Measurements from ENCODE around the gene SNED1.

Gene SNED1

GRCh38 chr2:240997856-240998705 is at the start of gene SNED1:
SNED1 (plus strand) TSS chr2:240998618; CDS start chr2:240998838, 220 bp downstream.
- in situ Hi-C loops (cut with HindIII; ENCODE audit: low pct_ligation_motif_present, low pct_unique_long_range_greater_than_20kb, low sequenced_read_pairs) = no loop called here
- peak; percentile 76 for DNase-seq

GRCh38 chr2:240948905-240949790 is 49.3 kb upstream of the SNED1 start:
- in situ Hi-C loops (cut with HindIII; ENCODE audit: low pct_ligation_motif_present, low pct_unique_long_range_greater_than_20kb, low sequenced_read_pairs) = no loop called here

DNA sequence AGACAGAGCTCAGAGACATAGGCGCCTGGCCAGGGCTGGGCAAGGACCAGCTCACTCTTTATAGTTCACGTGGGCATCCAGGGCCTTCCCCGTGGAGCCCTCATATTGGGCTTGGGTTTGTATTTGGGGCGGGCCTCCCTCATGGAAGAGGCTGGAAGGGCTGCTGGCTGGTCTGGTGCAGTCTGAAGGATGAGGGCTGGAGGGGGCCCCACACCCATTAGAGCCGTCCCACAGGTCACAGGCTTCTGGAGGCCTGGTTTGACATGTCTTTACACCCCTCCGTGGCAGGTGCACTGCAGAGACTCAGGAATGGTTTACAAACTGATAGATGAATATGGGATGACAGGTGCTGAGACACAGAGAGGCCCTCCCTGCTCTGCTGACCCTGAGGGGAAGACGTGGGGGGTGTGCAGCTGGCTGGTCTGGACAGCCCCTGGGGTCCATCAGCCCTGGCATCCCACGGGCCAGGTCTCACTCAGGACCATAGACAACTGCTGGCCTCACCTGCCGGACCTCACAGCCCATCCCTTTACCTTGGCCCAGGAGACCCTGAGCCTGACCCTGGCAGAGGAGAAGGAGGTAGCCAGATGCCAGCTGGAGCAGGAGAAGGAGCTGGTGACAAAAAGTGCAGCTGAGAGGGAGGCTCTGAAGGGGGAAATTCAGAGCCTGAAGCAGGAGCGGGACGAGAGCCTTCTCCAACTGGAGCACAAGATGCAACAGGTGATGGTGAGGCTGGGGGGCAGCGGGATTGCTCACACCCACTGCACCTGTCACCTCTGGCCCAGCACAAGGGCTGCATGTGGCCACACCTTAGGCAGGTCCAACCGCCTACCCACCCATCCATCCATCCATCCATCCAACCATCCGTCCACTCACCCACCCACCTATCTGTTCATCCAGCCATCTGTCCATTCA is 48.4 kb upstream of the SNED1 start:
- no peak for DNase-seq
- in situ Hi-C loops (cut with HindIII; ENCODE audit: low pct_ligation_motif_present, low pct_unique_long_range_greater_than_20kb, low sequenced_read_pairs) = no loop called here

More at GRCh38 chr2:240948905-240949790, 49.3 kb upstream of the SNED1 start:
- no peak for DNase-seq

GRCh38 chr2:240951045-240951594 is 47.3 kb upstream of the SNED1 start:
- in situ Hi-C loops (cut with HindIII; ENCODE audit: low pct_ligation_motif_present, low pct_unique_long_range_greater_than_20kb, low sequenced_read_pairs) = no loop called here
- no peak for DNase-seq

GRCh38 chr2:240952496-240953246 is 45.7 kb upstream of the SNED1 start:
- in situ Hi-C loops (cut with HindIII; ENCODE audit: low pct_ligation_motif_present, low pct_unique_long_range_greater_than_20kb, low sequenced_read_pairs) = no loop called here
- DNase-seq = no peak

DNA sequence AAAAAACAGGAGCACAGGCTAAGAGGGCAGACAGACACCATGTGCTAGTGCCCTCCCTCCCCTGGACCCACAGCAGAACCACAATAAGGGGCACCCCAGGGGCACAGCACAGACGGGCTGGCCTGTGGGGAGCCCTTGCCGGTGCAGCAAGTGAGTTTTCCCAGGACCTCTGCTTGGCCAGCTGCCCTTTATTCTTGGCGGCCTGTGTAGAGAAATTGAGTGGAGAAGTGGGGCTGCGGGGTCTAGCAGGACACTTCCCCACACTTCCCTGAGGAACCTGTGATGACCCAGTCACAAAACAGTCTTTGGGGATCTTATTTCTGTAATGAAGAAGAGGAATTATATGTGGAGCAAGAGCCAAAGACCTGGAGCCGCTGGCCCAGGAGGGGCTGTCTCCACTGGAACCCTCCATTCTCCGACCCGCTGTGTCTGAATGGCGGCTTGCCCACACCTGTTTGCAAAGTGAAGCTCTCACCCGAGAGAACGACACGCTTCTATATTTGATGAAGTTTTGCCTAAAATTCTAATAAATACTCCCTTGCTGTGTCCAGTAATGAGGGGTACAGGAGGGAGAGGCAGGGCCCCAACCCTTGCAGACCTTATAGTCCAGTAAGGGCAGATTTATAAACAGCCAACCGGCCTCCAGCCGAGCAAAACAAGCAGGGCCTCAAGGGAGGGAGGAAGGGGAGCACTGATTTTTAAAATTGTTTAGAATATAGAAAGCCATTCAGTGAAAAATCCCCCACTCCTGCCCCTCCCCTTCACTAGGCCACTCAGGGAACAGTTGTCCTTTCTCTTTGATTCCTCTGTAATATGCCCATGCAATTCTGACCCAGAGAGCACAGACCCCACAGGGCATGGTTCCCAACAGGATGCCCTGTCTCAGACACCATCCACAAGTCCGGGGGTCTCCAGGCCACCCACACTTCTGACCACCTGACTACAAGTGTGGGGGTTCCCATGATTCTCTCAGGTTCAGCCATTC is 44.7 kb upstream of the SNED1 start:
- in situ Hi-C loops (cut with HindIII; ENCODE audit: low pct_ligation_motif_present, low pct_unique_long_range_greater_than_20kb, low sequenced_read_pairs) = no loop called here
- DNase-seq = no peak

GRCh38 chr2:240954436-240955305 is 43.7 kb upstream of the SNED1 start:
- in situ Hi-C loops (cut with HindIII; ENCODE audit: low pct_ligation_motif_present, low pct_unique_long_range_greater_than_20kb, low sequenced_read_pairs) = no loop called here

GRCh38 chr2:240955306-240956170 is 42.9 kb upstream of the SNED1 start:
- no peak for DNase-seq

More at GRCh38 chr2:240954436-240955305, 43.7 kb upstream of the SNED1 start:
- no peak for DNase-seq

GRCh38 chr2:240956171-240956934 is 42.1 kb upstream of the SNED1 start:
- no peak for DNase-seq
- in situ Hi-C loops (cut with HindIII; ENCODE audit: low pct_ligation_motif_present, low pct_unique_long_range_greater_than_20kb, low sequenced_read_pairs) = no loop called here

More at GRCh38 chr2:240955306-240956170, 42.9 kb upstream of the SNED1 start:
- in situ Hi-C loops (cut with HindIII; ENCODE audit: low pct_ligation_motif_present, low pct_unique_long_range_greater_than_20kb, low sequenced_read_pairs) = no loop called here

- no peak for DNase-seq
- in situ Hi-C loops (cut with HindIII; ENCODE audit: low pct_ligation_motif_present, low pct_unique_long_range_greater_than_20kb, low sequenced_read_pairs) = no loop called here
These were observed 41.3 kb upstream of the SNED1 start for GRCh38 chr2:240956935-240957655.

DNA sequence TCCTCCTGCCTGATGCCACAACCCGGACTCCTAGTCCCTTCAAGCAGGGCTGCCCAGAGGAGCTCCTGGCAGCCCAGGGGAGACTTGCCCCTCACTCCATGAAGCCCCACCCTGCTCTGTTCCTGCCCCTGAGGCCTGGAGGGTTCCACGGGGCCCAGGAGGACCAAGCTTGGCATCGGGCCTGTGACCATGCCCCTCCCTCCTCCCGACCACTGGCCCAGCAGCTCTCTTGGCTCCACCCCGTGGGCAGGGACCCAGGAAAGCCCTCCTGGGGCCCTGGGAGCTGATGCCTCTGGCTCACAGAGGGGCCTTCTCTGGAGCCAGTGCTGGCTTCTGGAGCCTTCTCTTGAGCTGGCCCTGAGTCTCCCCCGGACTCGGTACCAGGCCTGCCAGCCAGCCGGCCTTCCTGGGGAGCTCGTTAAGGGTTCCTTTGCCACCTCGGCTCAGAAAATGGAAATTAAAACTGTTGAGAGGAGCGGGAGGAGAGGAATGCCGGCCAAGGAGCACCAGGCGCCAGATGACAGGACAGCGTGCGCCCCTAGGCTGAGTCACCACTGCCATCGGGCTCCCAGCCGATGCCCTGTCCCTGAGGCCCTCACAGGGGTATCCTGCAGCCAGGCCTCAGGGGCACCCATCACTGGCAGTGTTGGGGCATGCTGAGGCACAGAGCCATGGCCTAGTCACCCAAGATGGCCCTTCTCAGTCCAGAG is 40.6 kb upstream of the SNED1 start:
- in situ Hi-C loops (cut with HindIII; ENCODE audit: low pct_ligation_motif_present, low pct_unique_long_range_greater_than_20kb, low sequenced_read_pairs) = no loop called here
- no peak for DNase-seq

DNA sequence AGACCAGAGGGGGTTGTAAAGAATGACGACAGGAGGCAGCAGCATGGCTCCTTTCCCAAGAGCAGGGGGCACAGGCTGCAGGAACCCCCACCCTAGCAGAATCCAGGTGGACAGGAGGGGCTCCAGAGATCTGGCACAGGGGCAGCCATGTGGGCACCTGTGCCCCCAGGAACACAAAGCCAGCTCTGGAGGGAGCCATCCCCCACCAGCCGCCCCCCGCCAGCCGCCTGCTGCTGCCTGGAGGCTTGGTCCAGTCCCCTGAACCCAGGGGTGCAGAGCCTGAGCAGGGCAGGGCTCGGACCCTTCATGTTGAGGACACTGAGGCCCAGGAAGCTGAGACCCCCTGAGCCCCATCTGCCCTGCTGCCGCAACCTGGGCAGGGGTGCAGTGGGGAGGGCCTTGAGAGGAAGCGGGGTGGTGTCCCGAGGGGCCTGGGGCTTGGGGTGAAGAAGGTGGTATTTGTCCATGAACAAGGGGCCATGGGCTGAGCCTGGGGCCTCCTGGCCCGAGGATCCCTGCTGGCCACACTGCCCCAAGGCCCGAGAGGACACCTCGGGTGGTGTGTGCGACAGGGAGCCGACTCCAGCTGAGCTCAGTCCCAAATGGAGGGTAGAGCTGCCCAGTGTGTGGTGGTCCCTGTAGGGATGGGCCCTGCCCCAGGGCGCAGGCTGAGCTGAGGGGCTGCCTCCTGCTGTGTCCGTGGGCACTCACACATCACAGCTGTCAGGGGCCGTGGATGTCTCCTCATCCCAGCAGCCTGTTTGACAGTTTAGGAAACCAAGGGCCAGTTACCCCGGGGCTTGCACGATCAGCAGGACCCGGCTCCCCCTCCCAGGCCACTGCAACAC is 39.8 kb upstream of the SNED1 start:
- in situ Hi-C loops (cut with HindIII; ENCODE audit: low pct_ligation_motif_present, low pct_unique_long_range_greater_than_20kb, low sequenced_read_pairs) = no loop called here
- no peak for DNase-seq

All from ACHN (cell line).